ENCODE data around the gene GRB7. TPM values are rescaled to one million over a fixed set of nuclear protein-coding genes. Genes with fewer than 3 reads are reported as not detected.
A peak's percentile ranks its signal among the peaks of the same experiment; 100 is the strongest.

The GRB7 gene
- polyA plus RNA-seq, 1 donor (not counting 4 experiments of a cell fraction or from before 2014, with no cell fraction given), result 4.2 TPM

GRCh38 chr17:39750131-39751015, 12.6 kb downstream of the GRB7 start:
- Histone ChIP-seq H3K9ac (ENCODE audit: control insufficient read depth, extremely low read depth, insufficient read depth, low read length) (no peak overlapping the region), H3K79me2 (ENCODE audit: control insufficient read depth, insufficient read depth, low read length) (no peaks in the 10 kb centered on the region), H3K27me3 (ENCODE audit: control insufficient read depth, extremely low read depth, insufficient read depth, low read length) (peaks cover 8% of the 10 kb centered on the region), H3K36me3 (ENCODE audit: control insufficient read depth in 2 of 2, extremely low read depth in 1 of 2, insufficient read depth in 2 of 2, low read length in 2 of 2) (peaks cover 9% of the 10 kb centered on the region in 2 experiments), H3K9me1 (ENCODE audit: control insufficient read depth, extremely low read depth, insufficient read depth, low read length) (no peaks in the 10 kb centered on the region), H3K9me3 (ENCODE audit: control insufficient read depth, low read depth, low read length) (no peaks in the 10 kb centered on the region), H3K4me3 (ENCODE audit: control insufficient read depth in 2 of 3, extremely low read depth in 1 of 3, insufficient read depth in 2 of 3, low read depth in 1 of 3, low read length in 3 of 3) (no peak overlapping the region), H2AFZ (ENCODE audit: control insufficient read depth, low read length) (no peak overlapping the region), H3K4me2 (ENCODE audit: control insufficient read depth, extremely low read depth, insufficient read depth, low read depth, low read length) (peak overlapping the region; percentile 6), H3K27ac (ENCODE audit: control insufficient read depth, insufficient read depth, low read length) (no peak overlapping the region), H4K20me1 (ENCODE audit: control insufficient read depth, extremely low read depth, insufficient read depth, low read length) (no peaks in the 10 kb centered on the region), H3K4me1 (ENCODE audit: control insufficient read depth, extremely low read depth, insufficient read depth, low read length) (peaks cover 7% of the 10 kb centered on the region)
- DNase-seq (ENCODE audit: low read depth, low spot score) (no peak), FAIRE-seq (no peak)
- dilution Hi-C loops (cut with MboI; ENCODE audit: extremely low pct_ligation_motif_present, low sequenced_read_pairs), result no loop called here
- TF ChIP-seq EZH2 (IDR thresholded peaks at IDR 0.05; ENCODE audit: low read length) (no peak), CTCF (optimal IDR thresholded peaks at IDR 0.05 in 1 of 3, IDR thresholded peaks at IDR 0.05 in 1 of 3, conservative IDR thresholded peaks at IDR 0.05 in 1 of 3; ENCODE audit: extremely low read depth in 1 of 3, insufficient read depth in 2 of 3, low read length in 3 of 3) (no peak)

DNA sequence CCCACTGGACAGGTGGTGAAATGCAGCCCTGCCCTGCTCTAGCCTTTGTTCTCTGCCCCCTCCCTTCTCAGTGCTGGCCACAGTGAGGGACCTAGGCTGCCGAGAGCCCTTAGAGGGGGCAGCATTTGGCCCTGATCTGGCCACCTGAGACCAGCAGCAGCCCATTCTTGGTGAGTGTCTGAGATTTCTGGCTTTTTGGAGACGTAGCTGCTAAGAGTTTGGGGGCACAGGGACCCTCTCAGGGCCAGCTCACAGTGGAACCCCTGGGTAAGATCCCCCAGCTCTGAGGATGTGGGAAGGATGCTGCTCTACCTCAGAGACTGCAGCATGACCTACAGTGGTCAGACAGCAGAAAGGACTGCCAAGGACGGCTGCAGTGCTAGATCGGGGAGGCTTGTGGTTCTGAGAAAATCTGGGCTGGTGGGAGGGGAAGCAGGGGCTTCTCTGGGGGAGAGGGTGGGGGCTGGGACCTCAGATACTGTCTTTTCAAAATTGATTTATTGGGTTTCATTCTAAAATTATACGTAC, 13.3 kb downstream of the GRB7 start:
- no peak for TF ChIP-seq EZH2 (IDR thresholded peaks at IDR 0.05; ENCODE audit: low read length)
- no peak for TF ChIP-seq CTCF (optimal IDR thresholded peaks at IDR 0.05 in 1 of 3, IDR thresholded peaks at IDR 0.05 in 1 of 3, conservative IDR thresholded peaks at IDR 0.05 in 1 of 3; ENCODE audit: extremely low read depth in 1 of 3, insufficient read depth in 2 of 3, low read length in 3 of 3)

More for the DNA sequence above, 13.3 kb downstream of the GRB7 start:
- dilution Hi-C loops (cut with MboI; ENCODE audit: extremely low pct_ligation_motif_present, low sequenced_read_pairs), result no loop called here
- Histone ChIP-seq H3K9me3 (ENCODE audit: control insufficient read depth, low read depth, low read length) (no peaks in the 10 kb centered on the region), H3K79me2 (ENCODE audit: control insufficient read depth, insufficient read depth, low read length) (no peaks in the 10 kb centered on the region), H3K4me3 (ENCODE audit: control insufficient read depth in 2 of 3, extremely low read depth in 1 of 3, insufficient read depth in 2 of 3, low read depth in 1 of 3, low read length in 3 of 3) (no peak overlapping the region), H2AFZ (ENCODE audit: control insufficient read depth, low read length) (no peak overlapping the region), H3K36me3 (ENCODE audit: control insufficient read depth in 2 of 2, extremely low read depth in 1 of 2, insufficient read depth in 2 of 2, low read length in 2 of 2) (peaks cover 3 to 4% of the 10 kb centered on the region in 2 experiments), H3K4me1 (ENCODE audit: control insufficient read depth, extremely low read depth, insufficient read depth, low read length) (peaks cover 7% of the 10 kb centered on the region), H3K27ac (ENCODE audit: control insufficient read depth, insufficient read depth, low read length) (no peak overlapping the region), H3K9me1 (ENCODE audit: control insufficient read depth, extremely low read depth, insufficient read depth, low read length) (no peaks in the 10 kb centered on the region), H3K4me2 (ENCODE audit: control insufficient read depth, extremely low read depth, insufficient read depth, low read depth, low read length) (no peak overlapping the region), H4K20me1 (ENCODE audit: control insufficient read depth, extremely low read depth, insufficient read depth, low read length) (no peaks in the 10 kb centered on the region), H3K9ac (ENCODE audit: control insufficient read depth, extremely low read depth, insufficient read depth, low read length) (no peak overlapping the region), H3K27me3 (ENCODE audit: control insufficient read depth, extremely low read depth, insufficient read depth, low read length) (peaks cover 15% of the 10 kb centered on the region)
- DNase-seq (ENCODE audit: low read depth, low spot score), result no peak
- no peak for FAIRE-seq
